GM12878 (cell line): Measurements from ENCODE around the gene NPPB. TPM values are rescaled to one million over a fixed set of nuclear protein-coding genes. Genes with fewer than 3 reads are reported as not detected.

Source experiments
- ATF3 ChIP-seq: IDR thresholded peaks from 2 replicates; pipeline ENCODE4 v1.6.1; 2011; ENCODE audit warnings: low read depth, mild to moderate bottlenecking, low read length, moderate library complexity, borderline replicate concordance; ENCODE audit errors: extremely low read depth
- BHLHE40 ChIP-seq, 2 experiments: fragments of 450-650 bp in 1 of 2; IDR thresholded peaks; 2 replicates each; pipeline ENCODE4 v1.6.1; 2011 to 2017; ENCODE audit warnings: low read depth in 2 of 2, borderline replicate concordance in 1 of 2, improper control_type of control experiment in 1 of 2, low read length in 1 of 2, mild to moderate bottlenecking in 1 of 2
- CEBPB ChIP-seq, 2 experiments: fragments of 150-350 bp in 1 of 2; IDR thresholded peaks; 2 replicates each; pipeline ENCODE4 v1.6.1; 2012 to 2014; ENCODE audit warnings: low read depth in 2 of 2, low read length in 2 of 2, borderline replicate concordance in 1 of 2, inconsistent platforms in 1 of 2
- CTCF ChIP-seq, 3 experiments: IDR thresholded peaks in 2 of 3; conservative IDR thresholded peaks in 1 of 3; 2 replicates each; pipeline ENCODE4 v1.5.1; 2011; ENCODE audit warnings: low read depth in 3 of 3, low read length in 3 of 3, mild to moderate bottlenecking in 3 of 3, control low read depth in 2 of 3, moderate library complexity in 2 of 3, inconsistent platforms in 1 of 3, mixed read lengths in 1 of 3; ENCODE audit not compliant: control insufficient read depth in 2 of 3, insufficient read depth in 1 of 3; ENCODE audit errors: extremely low read depth in 1 of 3
- RB1 ChIP-seq: fragments of 450-650 bp; formaldehyde crosslinking; IDR thresholded peaks from 2 replicates; pipeline ENCODE4 v1.6.1; 2017; ENCODE audit warnings: mild to moderate bottlenecking, borderline replicate concordance
- RELA ChIP-seq: fragments of 450-650 bp; IDR thresholded peaks from 2 replicates; pipeline ENCODE4 v1.8.0; 2014; ENCODE audit warnings: borderline replicate concordance; ENCODE audit not compliant: partially characterized antibody
- SIX5 ChIP-seq: IDR thresholded peaks from 2 replicates; pipeline ENCODE4 v1.6.1; 2011; ENCODE audit warnings: mild to moderate bottlenecking, low read depth, low read length, moderate library complexity; ENCODE audit not compliant: severe bottlenecking
- YY1 ChIP-seq: IDR thresholded peaks from 2 replicates; pipeline ENCODE4 v1.6.1; 2011; ENCODE audit warnings: low read depth, mild to moderate bottlenecking, low read length
- polyA plus RNA-seq, 11 experiments: library from polyadenylated mRNA; depleted of rRNA in 4 of 11; unstranded in 6 of 11; stranded (reverse) in 5 of 11; fragments of >200 nt; fragmentation: Nextera tagmentation in 4 of 11; fragmentation: Illumina TruSeq in 1 of 11; extraction: Ambion mirVana in 4 of 11; extraction: Trizol in 1 of 11; gene quantifications; 1 replicate in 1 of 11; 2 replicates in 10 of 11; pipeline versions ENCODE4 v1.2.1 to v1.2.3, GENCODE V29; 2011 to 2016; ENCODE audit warnings: inconsistent platforms in 2 of 11, missing spikeins in 2 of 11, low read depth in 1 of 11
- total RNA-seq, 4 experiments: library from RNA; depleted of rRNA in 3 of 4; stranded (reverse); fragments of >200 nt in 3 of 4; fragmentation: Illumina TruSeq in 1 of 4; extraction: Trizol in 1 of 4; gene quantifications; 2 replicates each; pipeline versions ENCODE4 v1.2.1 to v1.2.3, GENCODE V29; 2013 to 2021
- TF ChIP-seq, protein P1 (sequence below): fragments of 450-650 bp; IDR thresholded peaks from 2 replicates; pipeline ENCODE4 v1.6.1; 2017; ENCODE audit warnings: mild to moderate bottlenecking, moderate library complexity
- TF ChIP-seq, protein P2 (sequence below): IDR thresholded peaks from 2 replicates; pipeline ENCODE4 v1.6.1; 2011; ENCODE audit warnings: borderline replicate concordance, low read depth, mild to moderate bottlenecking, moderate library complexity, low read length; ENCODE audit not compliant: insufficient read depth, poor library complexity, severe bottlenecking

NPPB gene
- total and polyA plus RNA-seq, 10 of the 15 experiments (the other 5 are each of a cell fraction or from before 2014, with no cell fraction given): not detected

DNA sequence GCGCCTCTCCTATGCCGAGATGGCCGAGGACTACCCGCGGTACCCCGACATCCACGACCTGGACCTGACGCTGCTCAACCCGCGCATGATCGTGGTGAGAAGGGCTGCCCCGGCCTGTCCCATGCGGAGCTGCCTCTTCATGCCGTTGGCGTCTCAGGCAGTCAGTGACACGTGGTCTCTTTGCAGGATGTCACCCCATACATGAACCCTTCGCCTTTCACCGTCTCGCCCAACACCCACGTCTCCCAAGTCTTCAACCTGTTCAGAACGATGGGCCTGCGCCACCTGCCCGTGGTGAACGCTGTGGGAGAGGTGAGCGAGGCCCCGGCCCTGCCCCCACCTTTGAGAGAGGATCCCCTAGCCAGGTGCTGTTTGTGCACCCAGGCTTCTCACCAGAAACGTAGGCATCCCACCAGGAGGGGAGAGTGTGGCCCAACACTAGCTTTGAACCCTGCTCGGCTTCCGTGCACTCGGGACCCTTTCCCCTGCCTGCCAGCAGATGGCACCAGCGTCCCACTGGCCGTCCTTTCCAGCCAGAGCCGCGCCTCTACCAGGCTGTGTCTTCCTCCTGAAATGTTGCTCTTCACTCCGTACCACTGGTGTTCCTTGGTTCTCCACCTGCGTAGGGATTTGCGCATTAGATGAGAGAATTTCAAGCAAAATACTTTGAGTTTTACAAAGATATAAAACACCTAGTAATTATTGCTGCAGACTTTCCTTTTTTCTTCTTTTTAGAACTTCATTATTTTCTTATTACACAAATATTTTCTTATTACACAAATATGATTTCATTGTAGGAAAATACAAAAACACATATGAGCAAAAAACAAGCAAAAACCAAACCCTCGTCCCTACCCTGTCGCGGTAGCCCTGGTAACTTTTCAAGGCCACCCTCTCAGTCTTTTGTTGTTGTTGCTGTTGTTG is 20.1 kb downstream of the NPPB start (continued):
- TF ChIP-seq, protein P1, sequence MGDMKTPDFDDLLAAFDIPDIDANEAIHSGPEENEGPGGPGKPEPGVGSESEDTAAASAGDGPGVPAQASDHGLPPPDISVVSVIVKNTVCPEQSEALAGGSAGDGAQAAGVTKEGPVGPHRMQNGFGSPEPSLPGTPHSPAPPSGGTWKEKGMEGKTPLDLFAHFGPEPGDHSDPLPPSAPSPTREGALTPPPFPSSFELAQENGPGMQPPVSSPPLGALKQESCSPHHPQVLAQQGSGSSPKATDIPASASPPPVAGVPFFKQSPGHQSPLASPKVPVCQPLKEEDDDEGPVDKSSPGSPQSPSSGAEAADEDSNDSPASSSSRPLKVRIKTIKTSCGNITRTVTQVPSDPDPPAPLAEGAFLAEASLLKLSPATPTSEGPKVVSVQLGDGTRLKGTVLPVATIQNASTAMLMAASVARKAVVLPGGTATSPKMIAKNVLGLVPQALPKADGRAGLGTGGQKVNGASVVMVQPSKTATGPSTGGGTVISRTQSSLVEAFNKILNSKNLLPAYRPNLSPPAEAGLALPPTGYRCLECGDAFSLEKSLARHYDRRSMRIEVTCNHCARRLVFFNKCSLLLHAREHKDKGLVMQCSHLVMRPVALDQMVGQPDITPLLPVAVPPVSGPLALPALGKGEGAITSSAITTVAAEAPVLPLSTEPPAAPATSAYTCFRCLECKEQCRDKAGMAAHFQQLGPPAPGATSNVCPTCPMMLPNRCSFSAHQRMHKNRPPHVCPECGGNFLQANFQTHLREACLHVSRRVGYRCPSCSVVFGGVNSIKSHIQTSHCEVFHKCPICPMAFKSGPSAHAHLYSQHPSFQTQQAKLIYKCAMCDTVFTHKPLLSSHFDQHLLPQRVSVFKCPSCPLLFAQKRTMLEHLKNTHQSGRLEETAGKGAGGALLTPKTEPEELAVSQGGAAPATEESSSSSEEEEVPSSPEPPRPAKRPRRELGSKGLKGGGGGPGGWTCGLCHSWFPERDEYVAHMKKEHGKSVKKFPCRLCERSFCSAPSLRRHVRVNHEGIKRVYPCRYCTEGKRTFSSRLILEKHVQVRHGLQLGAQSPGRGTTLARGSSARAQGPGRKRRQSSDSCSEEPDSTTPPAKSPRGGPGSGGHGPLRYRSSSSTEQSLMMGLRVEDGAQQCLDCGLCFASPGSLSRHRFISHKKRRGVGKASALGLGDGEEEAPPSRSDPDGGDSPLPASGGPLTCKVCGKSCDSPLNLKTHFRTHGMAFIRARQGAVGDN: no peak
- TF ChIP-seq ATF3 (no peak), CEBPB (IDR thresholded peaks at IDR 0.05; ENCODE audit: borderline replicate concordance in 1 of 2, low read depth in 2 of 2, low read length in 2 of 2) (no peak), YY1 (peak; percentile 64; the same call in 1 of the 2 replicates), CTCF (IDR thresholded peaks at IDR 0.05 in 2 of 3, conservative IDR thresholded peaks at IDR 0.05 in 1 of 3; ENCODE audit: control insufficient read depth in 2 of 3, extremely low read depth in 1 of 3, insufficient read depth in 1 of 3, low read depth in 3 of 3, low read length in 3 of 3) (peak; percentile 97 to 99 (median 99)), BHLHE40 (IDR thresholded peaks at IDR 0.05; ENCODE audit: borderline replicate concordance in 1 of 2, low read depth in 2 of 2, low read length in 1 of 2) (no peak), SIX5 (no peak), RELA (peak; percentile 33), RB1 (no peak)
- TF ChIP-seq, protein P2, sequence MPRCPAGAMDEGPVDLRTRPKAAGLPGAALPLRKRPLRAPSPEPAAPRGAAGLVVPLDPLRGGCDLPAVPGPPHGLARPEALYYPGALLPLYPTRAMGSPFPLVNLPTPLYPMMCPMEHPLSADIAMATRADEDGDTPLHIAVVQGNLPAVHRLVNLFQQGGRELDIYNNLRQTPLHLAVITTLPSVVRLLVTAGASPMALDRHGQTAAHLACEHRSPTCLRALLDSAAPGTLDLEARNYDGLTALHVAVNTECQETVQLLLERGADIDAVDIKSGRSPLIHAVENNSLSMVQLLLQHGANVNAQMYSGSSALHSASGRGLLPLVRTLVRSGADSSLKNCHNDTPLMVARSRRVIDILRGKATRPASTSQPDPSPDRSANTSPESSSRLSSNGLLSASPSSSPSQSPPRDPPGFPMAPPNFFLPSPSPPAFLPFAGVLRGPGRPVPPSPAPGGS: no peak
